GM18507 (cell line): ENCODE results near the gene AK5.

Experiments used
- DNase-seq: peaks from one replicate; pipeline ENCODE4 v3.0.0; 2011; ENCODE audit warnings: low read depth; ENCODE audit not compliant: insufficient read length; ENCODE audit errors: extremely low spot score
- FAIRE-seq: peaks from 2 replicates; lab custom pipeline; 2011; peaks lifted over from hg19 to GRCh38; lab: Jason Lieb, UNC

AK5 gene, protein sequence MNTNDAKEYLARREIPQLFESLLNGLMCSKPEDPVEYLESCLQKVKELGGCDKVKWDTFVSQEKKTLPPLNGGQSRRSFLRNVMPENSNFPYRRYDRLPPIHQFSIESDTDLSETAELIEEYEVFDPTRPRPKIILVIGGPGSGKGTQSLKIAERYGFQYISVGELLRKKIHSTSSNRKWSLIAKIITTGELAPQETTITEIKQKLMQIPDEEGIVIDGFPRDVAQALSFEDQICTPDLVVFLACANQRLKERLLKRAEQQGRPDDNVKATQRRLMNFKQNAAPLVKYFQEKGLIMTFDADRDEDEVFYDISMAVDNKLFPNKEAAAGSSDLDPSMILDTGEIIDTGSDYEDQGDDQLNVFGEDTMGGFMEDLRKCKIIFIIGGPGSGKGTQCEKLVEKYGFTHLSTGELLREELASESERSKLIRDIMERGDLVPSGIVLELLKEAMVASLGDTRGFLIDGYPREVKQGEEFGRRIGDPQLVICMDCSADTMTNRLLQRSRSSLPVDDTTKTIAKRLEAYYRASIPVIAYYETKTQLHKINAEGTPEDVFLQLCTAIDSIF

DNA sequence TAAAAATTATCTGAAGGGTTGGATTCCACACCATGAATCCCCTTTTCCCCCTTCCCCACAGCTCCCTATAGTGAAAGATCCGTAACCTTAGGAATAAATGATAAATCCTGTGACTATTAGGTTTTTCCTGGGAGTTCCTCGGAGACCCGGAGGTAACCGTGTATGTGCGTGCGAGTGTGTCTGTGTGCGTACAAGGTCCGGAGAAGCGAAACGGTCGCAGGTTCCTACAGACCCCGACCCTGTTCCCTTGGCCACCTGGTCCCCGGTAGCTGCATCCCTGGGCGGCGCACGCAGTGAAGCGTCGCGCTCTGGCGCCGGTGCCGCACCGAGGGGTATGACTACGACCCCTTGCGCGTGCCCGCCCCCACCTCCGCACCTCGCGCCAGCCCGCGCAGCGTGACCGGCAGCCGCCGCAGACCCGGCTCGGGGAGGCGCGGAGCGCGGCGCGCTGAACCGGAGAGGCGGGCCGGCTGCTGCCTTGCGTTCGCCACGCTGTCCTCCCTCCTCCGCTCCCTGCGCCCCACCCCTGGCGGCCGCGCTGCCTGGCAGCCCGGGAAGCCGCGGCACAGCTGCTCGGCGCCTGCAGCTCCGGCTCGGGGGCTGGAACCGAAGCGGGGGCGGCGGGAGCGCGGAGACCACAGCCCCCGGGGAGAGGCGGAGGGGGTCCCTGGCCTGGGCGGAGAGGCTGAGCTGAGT is at the start of gene AK5:
AK5 (plus strand) TSS at position 529 of the 696 bp plus-strand sequence. CDS start 295 bp downstream, outside the sequence.
- FAIRE-seq, result no peak
- no peak for DNase-seq

DNA sequence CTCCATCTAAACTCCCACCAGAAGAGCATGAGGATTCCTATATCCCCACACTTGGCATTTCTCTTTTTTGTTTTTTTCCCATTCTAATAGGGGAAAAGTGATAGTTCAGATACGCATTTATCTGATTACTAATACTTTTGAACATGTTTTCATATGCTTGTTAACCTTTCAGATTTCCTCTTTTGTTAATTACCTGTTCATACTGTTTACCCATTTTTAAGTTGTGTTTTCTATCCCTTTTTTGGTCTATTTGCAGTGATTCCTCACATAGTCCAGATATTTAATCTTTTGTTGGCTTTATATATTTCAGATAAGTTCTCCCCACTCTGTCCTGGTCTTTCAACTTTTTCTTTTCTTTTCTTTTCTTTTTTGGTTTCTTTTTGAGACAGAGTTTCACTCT is 49.0 kb upstream of the AK5 start:
- FAIRE-seq, result no peak
- DNase-seq, result no peak

DNA sequence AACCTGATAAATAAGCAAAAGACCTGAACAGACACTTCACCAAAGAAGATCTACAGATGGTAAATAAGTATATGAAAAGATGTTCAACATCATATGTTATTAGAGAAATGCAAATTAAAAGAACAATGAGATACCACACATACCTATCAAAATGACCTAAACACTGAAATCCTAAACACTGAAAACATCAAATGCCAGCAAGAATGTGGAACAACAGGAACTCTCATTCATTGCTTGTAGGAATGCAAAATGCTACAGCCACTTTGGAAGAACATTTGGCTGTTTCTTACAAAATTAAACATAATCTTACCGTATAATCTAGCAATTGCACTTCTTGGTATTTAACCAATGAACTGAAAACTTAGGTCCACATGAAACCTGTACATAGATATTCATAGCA is 47.7 kb upstream of the AK5 start:
- DNase-seq, result no peak
- no peak for FAIRE-seq

DNA sequence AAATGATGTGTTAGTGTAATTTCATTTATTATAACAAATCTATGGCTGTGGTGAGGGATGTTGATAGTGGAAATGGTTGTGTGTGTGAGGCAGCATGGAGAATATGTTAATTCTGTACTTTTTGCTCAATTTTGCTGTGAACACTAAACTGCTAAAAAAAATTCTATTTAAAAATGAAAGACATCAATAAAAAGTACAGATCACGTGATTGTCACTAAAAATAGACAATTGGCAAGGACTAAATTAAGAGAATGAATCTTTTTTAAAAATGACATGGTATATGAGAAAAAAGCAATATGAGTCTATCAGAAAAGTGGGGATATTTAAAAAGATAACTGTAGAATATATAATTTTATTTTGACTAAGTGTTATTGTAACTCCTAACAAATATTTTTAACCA is 46.9 kb upstream of the AK5 start:
- DNase-seq, result no peak
- FAIRE-seq, result no peak

DNA sequence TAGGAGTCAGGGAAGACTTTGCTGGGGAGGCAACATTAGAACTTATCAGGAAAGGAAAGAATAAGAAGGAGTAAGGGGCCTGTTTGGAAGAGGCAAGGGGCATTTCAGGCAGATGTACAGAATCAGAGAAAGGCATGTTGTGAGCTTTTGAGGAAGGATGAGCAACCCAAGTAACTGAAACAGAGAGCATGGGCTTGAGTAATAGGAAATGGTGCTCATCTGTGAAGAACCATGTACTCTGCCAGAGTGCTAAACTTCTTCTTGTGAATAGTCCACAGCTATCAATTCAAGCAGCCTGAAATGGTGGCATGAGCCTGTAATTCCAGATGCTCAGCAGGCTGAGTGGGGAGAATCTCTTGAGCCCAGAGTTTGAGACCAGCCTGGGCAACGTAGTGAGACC is 43.4 kb upstream of the AK5 start:
- no peak for DNase-seq
- FAIRE-seq, result no peak

DNA sequence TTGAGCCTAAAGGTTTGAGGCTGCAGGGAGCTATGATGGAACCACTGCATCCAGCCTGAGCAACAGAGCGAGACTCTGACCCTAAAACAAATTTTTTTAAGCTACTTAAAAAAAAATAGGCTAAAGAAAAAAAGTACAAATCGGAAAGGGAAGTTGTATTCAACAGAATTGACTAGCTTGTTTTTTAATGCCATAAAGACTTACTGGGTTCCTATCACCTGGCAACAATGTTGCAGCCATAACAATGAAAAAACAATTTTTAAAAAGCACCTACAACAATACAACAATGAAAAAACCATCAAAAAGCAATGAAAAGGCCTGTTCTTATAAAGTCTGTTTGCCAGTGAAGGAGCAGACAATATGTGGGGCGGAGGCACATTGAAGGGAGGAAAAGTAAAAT is 42.5 kb upstream of the AK5 start:
- DNase-seq, result no peak
- no peak for FAIRE-seq

DNA sequence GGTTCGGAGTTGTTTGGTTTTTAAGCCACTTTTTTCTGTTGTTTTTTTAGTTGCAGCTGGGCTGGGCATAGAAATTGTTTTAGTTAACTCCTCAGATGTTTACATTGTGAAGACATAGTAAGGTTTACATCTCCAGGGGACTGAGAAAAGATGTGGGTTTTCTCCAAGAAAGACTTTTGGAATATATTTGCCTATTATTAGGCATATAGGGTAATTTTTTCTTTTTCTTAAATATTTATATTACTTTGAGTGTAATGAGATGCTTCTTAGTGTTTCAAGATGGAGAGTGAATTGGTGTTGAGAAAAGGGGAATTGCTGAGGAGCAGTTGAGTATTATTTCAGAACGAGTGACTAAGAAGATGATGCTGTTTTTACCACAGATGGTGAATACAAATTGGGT is 36.0 kb upstream of the AK5 start:
- no peak for FAIRE-seq
- DNase-seq, result no peak

DNA sequence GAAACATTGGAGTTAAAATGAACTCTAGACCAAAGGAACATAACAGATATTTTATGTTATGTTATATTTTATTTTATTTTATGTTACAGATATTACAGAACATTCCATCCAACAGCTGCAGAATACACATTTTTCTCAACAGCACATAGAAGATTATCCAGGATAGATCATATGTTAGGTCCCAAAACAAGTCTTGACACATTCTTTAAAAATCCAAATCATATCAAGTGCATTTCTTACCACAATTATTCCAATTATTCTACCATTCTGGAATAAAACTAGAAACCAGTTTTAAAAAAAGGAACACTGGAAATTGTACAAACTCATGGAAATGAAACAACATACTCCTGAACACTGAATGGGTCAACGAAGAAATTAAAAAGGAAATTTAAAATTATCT is 31.7 kb upstream of the AK5 start:
- FAIRE-seq (no peak), DNase-seq (no peak)

DNA sequence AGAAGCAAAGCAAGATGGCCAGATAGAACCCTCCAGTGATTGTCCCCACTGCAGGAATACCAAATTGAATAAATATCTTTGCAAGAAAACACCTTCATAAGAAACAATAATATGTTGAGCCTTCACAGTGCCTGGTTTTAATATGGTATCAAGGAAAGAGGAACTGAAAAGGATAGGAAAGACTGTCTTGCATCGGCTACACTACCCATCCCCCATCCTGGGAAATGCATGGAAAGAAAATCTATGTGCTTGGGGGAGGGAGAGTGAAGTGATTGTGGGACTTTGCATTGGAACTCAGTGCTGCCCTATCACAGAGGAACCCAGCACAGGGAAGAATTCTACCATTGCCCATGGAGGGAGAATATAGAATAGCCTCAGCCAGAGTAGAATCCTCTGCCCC is 28.6 kb upstream of the AK5 start:
- DNase-seq (no peak), FAIRE-seq (no peak)

DNA sequence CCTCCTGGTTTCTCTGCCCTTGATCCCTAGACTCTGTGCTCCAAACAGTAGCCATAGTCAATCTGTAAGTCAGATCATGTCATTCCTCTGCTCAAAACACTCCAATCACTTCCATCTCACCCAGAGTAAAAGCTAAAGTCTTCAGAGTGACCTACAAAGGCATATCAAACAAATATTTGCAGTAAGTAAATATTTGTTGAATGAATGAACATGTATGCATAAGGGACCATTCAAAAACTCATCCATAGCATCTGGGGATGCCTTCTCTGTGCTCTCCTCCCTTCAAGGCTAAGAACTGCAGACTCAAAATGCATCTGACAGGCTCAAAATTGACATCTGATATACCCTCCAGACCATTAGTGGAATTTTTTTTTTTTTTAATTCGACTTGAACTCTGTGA is 18.1 kb upstream of the AK5 start:
- DNase-seq, result no peak

DNA sequence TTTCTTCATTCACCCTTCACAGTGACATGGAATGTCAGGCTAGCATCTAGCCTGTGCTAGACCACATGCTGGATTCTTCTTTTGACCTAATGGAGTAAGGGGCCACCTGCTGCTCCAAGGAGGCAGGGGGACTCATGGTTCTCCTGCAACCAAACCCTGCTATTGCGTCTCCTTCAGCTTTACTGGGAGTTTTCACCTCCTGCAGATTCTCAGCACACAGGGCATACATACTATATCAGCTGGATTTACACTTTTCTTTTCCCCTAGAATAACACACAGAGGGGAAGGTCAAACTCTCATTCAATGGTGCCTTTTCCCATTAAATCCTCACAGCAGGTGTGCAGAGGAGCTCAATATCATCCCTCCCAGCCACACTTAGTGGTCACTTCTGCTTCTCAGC is 16.6 kb upstream of the AK5 start:
- DNase-seq (no peak), FAIRE-seq (no peak)

More for the DNA sequence above, 18.1 kb upstream of the AK5 start:
- no peak for FAIRE-seq

DNA sequence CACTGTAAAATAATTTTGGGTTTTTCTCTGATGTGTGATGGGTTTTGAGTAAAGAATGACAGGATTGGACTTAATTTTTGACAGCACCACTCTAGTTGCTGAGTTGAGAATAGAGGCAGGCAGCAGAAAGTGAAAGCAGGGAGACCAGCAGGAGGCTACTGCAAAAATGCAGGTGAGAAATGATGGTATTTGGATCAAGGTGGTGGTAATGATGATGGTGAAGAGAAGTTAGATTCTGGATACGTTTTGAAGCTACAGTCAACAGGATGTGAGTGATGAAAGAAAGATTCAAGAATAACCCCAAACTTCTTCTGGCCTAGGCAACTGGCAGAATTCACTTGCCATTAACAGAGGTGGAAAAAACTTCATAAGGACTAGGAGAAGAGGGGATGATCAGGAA is 14.8 kb upstream of the AK5 start:
- DNase-seq (no peak), FAIRE-seq (no peak)

DNA sequence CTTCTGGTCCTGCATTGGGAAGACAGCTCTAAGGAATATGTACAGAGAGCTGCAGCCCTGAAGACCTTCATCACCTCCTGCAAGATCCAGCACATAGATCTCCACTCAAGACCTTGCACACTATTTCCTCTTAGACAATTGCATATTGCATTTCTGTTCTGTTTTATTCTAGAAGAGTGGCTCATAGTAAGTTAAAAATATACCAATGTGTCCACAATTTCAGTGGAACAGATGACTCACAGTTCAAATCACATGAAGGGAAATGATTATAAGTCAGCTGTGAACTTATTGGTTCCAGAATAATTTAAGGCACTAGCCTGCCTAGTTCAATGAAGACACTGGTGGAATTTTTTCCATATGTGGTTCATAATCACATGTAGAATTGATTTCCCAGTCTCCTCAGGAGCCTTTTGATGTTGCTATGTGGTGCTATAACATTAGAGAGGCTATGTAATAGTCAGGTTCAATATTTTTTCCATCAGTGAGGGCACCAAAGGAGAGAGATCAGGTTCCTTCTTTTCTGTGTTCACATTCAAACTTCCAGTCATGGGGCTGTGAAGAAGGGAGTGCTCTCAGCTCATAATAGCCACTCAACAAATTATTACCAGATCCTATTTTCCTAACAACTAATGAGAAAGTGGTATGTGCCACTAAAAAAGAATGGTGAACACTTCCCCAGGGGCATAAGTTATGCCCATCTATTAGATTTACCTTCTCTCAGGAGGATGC is 9.8 kb upstream of the AK5 start:
- FAIRE-seq (no peak), DNase-seq (no peak)

DNA sequence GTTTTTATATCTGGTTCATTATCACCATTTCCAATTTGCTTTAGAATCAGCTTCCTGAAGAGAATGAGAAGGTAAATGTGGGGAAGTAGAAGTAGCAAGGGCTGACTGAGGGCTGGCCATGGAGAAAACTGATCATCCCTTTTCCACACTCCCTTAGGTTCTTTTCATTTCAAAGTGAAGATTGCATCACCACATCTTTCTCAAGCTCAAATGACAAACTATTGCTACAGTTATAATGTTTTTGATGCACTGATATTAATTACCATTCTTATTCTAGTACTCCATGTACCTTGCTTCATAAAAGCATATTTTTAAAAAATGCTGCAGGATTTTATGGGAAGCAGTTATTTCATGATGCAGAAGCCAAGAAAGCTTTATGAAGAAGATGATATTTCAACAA is 7.9 kb upstream of the AK5 start:
- no peak for DNase-seq
- FAIRE-seq, result no peak

DNA sequence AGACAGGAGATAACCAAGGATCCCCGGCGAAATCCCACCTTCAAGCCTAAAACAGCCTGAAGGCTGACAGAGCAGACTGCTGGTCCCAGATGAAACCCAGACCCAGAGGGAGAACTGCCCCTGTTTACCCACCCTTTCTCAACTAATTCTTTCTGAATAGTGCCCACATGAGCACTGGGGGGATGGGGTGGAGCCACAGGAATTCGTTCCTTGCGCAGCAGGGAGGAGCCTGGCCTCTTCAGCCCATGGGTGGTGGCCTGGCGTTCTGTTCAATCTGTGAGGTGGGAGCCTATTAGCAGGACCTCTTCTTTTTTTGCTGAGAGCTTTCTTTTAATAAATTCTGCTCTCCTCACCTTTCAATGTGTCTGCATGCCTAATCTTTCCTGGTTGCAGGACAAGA is 6.6 kb upstream of the AK5 start:
- no peak for FAIRE-seq
- DNase-seq, result no peak

DNA sequence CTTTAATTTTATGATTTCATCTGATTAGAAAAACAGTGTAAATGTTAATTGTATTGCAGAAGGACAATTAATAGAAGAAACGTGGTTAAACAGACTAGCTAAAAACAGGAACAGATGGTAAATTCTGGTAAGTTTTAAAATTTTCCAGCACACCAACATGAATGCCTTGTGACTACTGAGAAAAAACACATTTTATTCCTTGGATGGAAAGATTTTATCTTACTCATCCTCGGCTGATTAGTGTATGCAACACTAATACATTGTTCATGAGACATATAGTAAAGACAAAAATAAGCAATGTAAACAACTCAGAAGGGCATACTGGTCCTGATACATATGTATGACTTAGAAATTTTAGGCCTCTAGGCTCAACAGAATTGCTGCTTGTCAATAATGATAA is 4.9 kb upstream of the AK5 start:
- FAIRE-seq (no peak), DNase-seq (no peak)

DNA sequence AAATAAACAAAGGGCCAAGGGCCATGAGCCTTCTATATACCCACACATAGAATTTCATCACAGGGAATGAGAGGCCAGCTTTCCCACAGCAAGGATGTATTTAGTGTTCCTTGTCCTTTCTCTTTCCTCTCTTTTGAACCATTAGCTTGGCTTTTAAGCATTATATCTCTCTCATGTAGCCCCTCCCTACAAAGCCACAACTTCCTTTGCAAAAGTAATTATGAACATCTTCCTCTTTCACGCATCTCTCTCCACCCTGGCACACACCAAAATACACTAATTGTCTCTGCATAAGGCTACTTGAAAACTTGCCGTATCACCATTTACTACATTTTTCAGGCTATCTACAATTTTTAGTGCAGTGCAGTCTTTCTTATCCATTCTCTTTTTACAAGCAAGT is 1.9 kb upstream of the AK5 start:
- FAIRE-seq (no peak), DNase-seq (no peak)

DNA sequence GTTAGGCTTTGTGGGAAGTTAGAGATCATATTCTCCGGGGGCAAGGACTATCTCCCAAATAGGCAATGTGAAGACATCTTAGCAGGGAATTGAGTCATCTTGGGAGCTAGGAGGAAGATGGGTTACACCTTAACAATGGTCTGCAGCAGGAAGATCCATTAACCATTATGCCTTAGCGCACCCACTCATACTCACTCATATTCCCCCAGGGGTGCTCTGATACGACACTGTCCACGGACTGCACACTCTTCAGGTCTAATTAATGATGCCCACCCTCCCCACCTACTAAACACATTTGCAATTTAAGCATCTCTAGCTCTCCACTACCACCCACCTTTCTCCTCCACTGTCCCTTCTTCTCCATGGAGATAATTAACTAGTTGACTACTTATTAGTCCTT is 857 bp upstream of the AK5 start:
- DNase-seq (no peak), FAIRE-seq (no peak)

DNA sequence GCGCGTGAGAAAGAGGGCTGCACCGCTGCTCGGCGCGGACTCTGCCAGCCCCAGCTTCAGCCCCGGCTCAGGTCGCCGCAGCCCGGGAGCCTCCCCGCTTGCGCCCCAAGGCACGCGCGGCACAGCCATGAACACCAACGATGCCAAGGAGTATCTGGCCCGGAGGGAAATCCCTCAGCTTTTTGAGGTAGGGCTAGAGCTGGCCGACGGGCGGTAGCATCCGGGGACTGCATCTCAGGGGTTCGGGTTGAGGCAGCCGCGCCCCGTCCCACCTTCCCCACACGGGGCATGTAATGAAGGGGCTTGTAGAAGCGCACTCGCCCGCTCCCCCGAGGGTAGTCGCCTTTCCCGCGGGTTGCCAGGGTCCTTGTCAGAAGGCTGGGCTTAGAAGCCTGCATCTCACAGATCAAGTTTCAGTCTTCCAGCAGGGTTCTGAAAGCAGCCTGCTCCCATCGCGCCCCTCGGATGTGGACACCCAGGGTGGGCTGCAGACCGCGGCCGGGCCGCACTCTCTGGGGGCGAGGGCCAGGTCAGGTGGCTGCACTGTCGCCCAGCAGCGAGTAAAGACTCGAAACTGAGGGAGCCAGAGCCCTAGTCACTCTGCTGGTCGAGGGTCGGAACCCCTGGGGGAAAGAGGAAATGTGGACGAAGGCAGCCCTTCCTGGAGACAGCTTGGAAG is 507 bp downstream of the AK5 start:
- FAIRE-seq (no peak), DNase-seq (no peak)
